H1 (cell line): ENCODE measurements around the gene FOXJ2. TPM values are rescaled to one million over a fixed set of nuclear protein-coding genes. Genes with fewer than 3 reads are reported as not detected.

Experiments
- CTCF ChIA-PET: fragments of 300-600 bp; sonication (Branson Sonifier 250); formaldehyde crosslinking; loops from one replicate; lab custom pipeline; 2021; ENCODE audit not compliant: partially characterized antibody; lab: Charles Lee
- POLR2A ChIA-PET: fragments of 300-600 bp; sonication (Branson Sonifier 250); formaldehyde crosslinking; loops from one replicate; lab custom pipeline; 2021; ENCODE audit warnings: inconsistent platforms; ENCODE audit not compliant: partially characterized antibody; lab: Charles Lee
- DNase-seq, 2 experiments: peaks; one replicate each; pipeline versions ENCODE4 v3.0.0 to v3.0.0-alpha.2; 2010 to 2022; ENCODE audit warnings: low spot score in 2 of 2, low read depth in 1 of 2, mixed read lengths in 1 of 2
- FAIRE-seq: peaks from 2 replicates; lab custom pipeline; 2011; peaks lifted over from hg19 to GRCh38; lab: Jason Lieb, UNC
- H2AFZ ChIP-seq: 2 replicates; pipeline ENCODE4 v1.8.1; 2012; ENCODE audit warnings: low read length, inconsistent platforms
- H2AK5ac ChIP-seq: 2 replicates; pipeline ENCODE4 v1.6.1; 2013; ENCODE audit warnings: low read depth, low read length
- H2BK120ac ChIP-seq: replicated peaks from 2 replicates; pipeline ENCODE3; 2013; ENCODE audit warnings: low read depth, low read length, inconsistent platforms
- H2BK12ac ChIP-seq: 2 replicates; pipeline ENCODE4 v1.6.1; 2013; ENCODE audit warnings: low read depth, low read length
- H2BK15ac ChIP-seq: 2 replicates; pipeline ENCODE4 v1.6.1; 2013; ENCODE audit warnings: low read length
- H2BK20ac ChIP-seq: 2 replicates; pipeline ENCODE4 v1.6.1; 2013; ENCODE audit warnings: low read length
- H2BK5ac ChIP-seq: 2 replicates; pipeline ENCODE4 v1.6.1; 2013; ENCODE audit warnings: low read depth, low read length
- H3K14ac ChIP-seq: 2 replicates; pipeline ENCODE4 v1.6.1; 2013; ENCODE audit warnings: inconsistent platforms; ENCODE audit not compliant: insufficient read length
- H3K18ac ChIP-seq: 2 replicates; pipeline ENCODE4 v1.6.1; 2013; ENCODE audit warnings: low read length; ENCODE audit errors: extremely low read depth
- H3K23ac ChIP-seq: 2 replicates; pipeline ENCODE4 v1.6.1; 2013; ENCODE audit warnings: inconsistent platforms; ENCODE audit not compliant: insufficient read length
- H3K23me2 ChIP-seq: 2 replicates; pipeline ENCODE4 v1.6.1; 2013; ENCODE audit warnings: low read depth, low read length
- H3K27ac ChIP-seq: 2 replicates; pipeline ENCODE4 v1.6.1; 2011; ENCODE audit warnings: low read depth, low read length, inconsistent platforms
- H3K27me3 ChIP-seq, 4 experiments: replicated peaks in 1 of 4; 1 replicate in 1 of 4; 2 replicates in 3 of 4; pipeline versions ENCODE4 v1.6.1 to v1.8.1; 2011 to 2013; ENCODE audit warnings: low read length in 3 of 4, mild to moderate bottlenecking in 3 of 4, inconsistent platforms in 2 of 4, mixed read lengths in 2 of 4, moderate library complexity in 1 of 4; ENCODE audit not compliant: control insufficient read depth in 3 of 4, insufficient read depth in 3 of 4; ENCODE audit errors: extremely low read depth in 1 of 4
- H3K36me3 ChIP-seq, 4 experiments: 2 replicates each; pipeline versions ENCODE4 v1.6.1 to v1.8.1; 2011 to 2013; ENCODE audit warnings: mild to moderate bottlenecking in 4 of 4, low read length in 3 of 4, moderate library complexity in 2 of 4, control low read depth in 1 of 4, inconsistent platforms in 1 of 4; ENCODE audit not compliant: insufficient read depth in 4 of 4, control insufficient read depth in 2 of 4
- H3K4ac ChIP-seq: replicated peaks from 2 replicates; pipeline ENCODE3; 2013; ENCODE audit warnings: low read length, low read depth, mixed read lengths, inconsistent platforms; ENCODE audit not compliant: insufficient read length
- H3K4me1 ChIP-seq, 4 experiments: replicated peaks in 1 of 4; 1 replicate in 1 of 4; 2 replicates in 3 of 4; pipeline versions ENCODE4 v1.6.1 to v1.8.1; 2011 to 2013; ENCODE audit warnings: low read length in 3 of 4, inconsistent platforms in 2 of 4, mixed read lengths in 1 of 4; ENCODE audit not compliant: insufficient read depth in 4 of 4, control insufficient read depth in 3 of 4
- H3K4me2 ChIP-seq, 2 experiments: 2 replicates each; pipeline versions ENCODE4 v1.6.1 to v1.8.1; 2011 to 2013; ENCODE audit warnings: low read depth in 2 of 2, low read length in 2 of 2, control low read depth in 1 of 2, inconsistent platforms in 1 of 2, mild to moderate bottlenecking in 1 of 2; ENCODE audit not compliant: insufficient read depth in 1 of 2
- H3K4me3 ChIP-seq, 4 experiments: fragments of 200-600, 300-600 bp in 1 of 4; sonication (generic), shearing (Covaris generic), sonication (Bioruptor Twin) in 1 of 4; 2 replicates each; pipeline versions ENCODE4 v1.5.1 to v1.8.1; 2011 to 2016; ENCODE audit warnings: low read length in 4 of 4, low read depth in 3 of 4, control low read depth in 2 of 4, inconsistent platforms in 2 of 4, mild to moderate bottlenecking in 2 of 4, mixed read lengths in 1 of 4, moderate library complexity in 1 of 4; ENCODE audit not compliant: insufficient read depth in 2 of 4; ENCODE audit errors: extremely low read depth in 1 of 4
- H3K56ac ChIP-seq: replicated peaks from 2 replicates; pipeline ENCODE3; 2013; ENCODE audit warnings: low read depth, mild to moderate bottlenecking, mixed read lengths, low read length, inconsistent platforms; ENCODE audit not compliant: insufficient read length
- H3K79me1 ChIP-seq: 2 replicates; pipeline ENCODE4 v1.6.1; 2013; ENCODE audit warnings: low read depth, low read length, control low read depth
- H3K79me2 ChIP-seq, 2 experiments: 2 replicates each; pipeline versions ENCODE4 v1.6.1 to v1.8.1; 2012 to 2013; ENCODE audit warnings: low read length in 2 of 2, mild to moderate bottlenecking in 2 of 2, inconsistent platforms in 1 of 2; ENCODE audit not compliant: insufficient read depth in 2 of 2, control insufficient read depth in 1 of 2
- H3K9ac ChIP-seq, 4 experiments: replicated peaks in 1 of 4; 1 replicate in 1 of 4; 2 replicates in 3 of 4; pipeline versions ENCODE4 v1.6.1 to v1.8.1; 2011 to 2013; ENCODE audit warnings: low read depth in 3 of 4, low read length in 3 of 4, control low read depth in 2 of 4, mild to moderate bottlenecking in 2 of 4, moderate library complexity in 2 of 4, inconsistent platforms in 1 of 4; ENCODE audit errors: extremely low read depth in 1 of 4
- H3K9me3 ChIP-seq, 2 experiments: 2 replicates each; pipeline versions ENCODE4 v1.6.1 to v1.8.1; 2012 to 2013; ENCODE audit warnings: mild to moderate bottlenecking in 2 of 2, moderate library complexity in 2 of 2, control low read depth in 1 of 2, inconsistent platforms in 1 of 2, low read depth in 1 of 2, low read length in 1 of 2, mixed read lengths in 1 of 2; ENCODE audit not compliant: insufficient read depth in 2 of 2
- H4K20me1 ChIP-seq, 2 experiments: replicated peaks in 1 of 2; 2 replicates each; pipeline versions ENCODE3 to v1.8.1; 2011 to 2013; ENCODE audit warnings: inconsistent platforms in 2 of 2, low read length in 2 of 2, mild to moderate bottlenecking in 1 of 2; ENCODE audit not compliant: insufficient read depth in 2 of 2, control insufficient read depth in 1 of 2
- H4K5ac ChIP-seq: 2 replicates; pipeline ENCODE4 v1.6.1; 2013; ENCODE audit warnings: low read length, low read depth, mixed read lengths, inconsistent platforms; ENCODE audit not compliant: insufficient read length
- H4K8ac ChIP-seq: 2 replicates; pipeline ENCODE4 v1.8.0; 2013; ENCODE audit warnings: mild to moderate bottlenecking, moderate library complexity, low read length, inconsistent platforms; ENCODE audit not compliant: insufficient read depth; ENCODE audit errors: extremely low read depth
- H4K91ac ChIP-seq: replicated peaks from 2 replicates; pipeline ENCODE3; 2013; ENCODE audit warnings: low read length, mixed read lengths, inconsistent platforms; ENCODE audit not compliant: insufficient read length
- ASH2L ChIP-seq: fragments of 200-600, 300-600 bp; sonication (generic); IDR thresholded peaks from one replicate; pipeline ENCODE4 v1.7.1; 2017; ENCODE audit warnings: low read length
- EZH2 ChIP-seq: fragments of 200-600 bp; sonication (generic); IDR thresholded peaks from 2 replicates; pipeline ENCODE4 v1.7.1; 2012; ENCODE audit warnings: low read depth, mild to moderate bottlenecking, moderate library complexity, low read length, inconsistent platforms; ENCODE audit not compliant: severe bottlenecking
- GABPA ChIP-seq: IDR thresholded peaks from 2 replicates; pipeline ENCODE4 v1.6.1; 2011; ENCODE audit warnings: mild to moderate bottlenecking, low read length, moderate library complexity, borderline replicate concordance; ENCODE audit not compliant: insufficient read depth
- NANOG ChIP-seq: IDR thresholded peaks from 2 replicates; pipeline ENCODE4 v1.6.1; 2011; ENCODE audit warnings: low read length, low read depth, mild to moderate bottlenecking, inconsistent platforms; ENCODE audit not compliant: insufficient read depth, poor library complexity, severe bottlenecking
- RBBP5 ChIP-seq: IDR thresholded peaks from 2 replicates; pipeline ENCODE4 v1.7.1; 2012; ENCODE audit warnings: low read depth, mild to moderate bottlenecking, inconsistent platforms, low read length, moderate library complexity, borderline replicate concordance
- SIN3A ChIP-seq, 2 experiments: IDR thresholded peaks in 1 of 2; conservative IDR thresholded peaks in 1 of 2; 2 replicates each; pipeline ENCODE4 v1.6.1; 2011 to 2012; ENCODE audit warnings: low read length in 2 of 2, improper control_type of control experiment in 1 of 2, low read depth in 1 of 2, mild to moderate bottlenecking in 1 of 2
- WGBS, 2 experiments: shearing (Covaris generic) in 1 of 2; methylation state at CpG; one replicate each; pipeline versions ENCODE4 v1.1.6 to v1.1.7; 2013 to 2015; ENCODE audit warnings: low lambda C conversion rate in 2 of 2, mixed read lengths in 2 of 2, inconsistent platforms in 1 of 2, low coverage in 1 of 2, missing lambda C conversion rate in 1 of 2; ENCODE audit not compliant: insufficient replicate concordance in 2 of 2, insufficient coverage in 1 of 2, insufficient read length in 1 of 2; ENCODE audit errors: extremely low coverage in 1 of 2, missing lambda C conversion rate in 1 of 2; 5-methylcytosine and 5-hydroxymethylcytosine counted together
- long read RNA-seq, 2 experiments: library from RNA in 1 of 2; library from capped mRNA in 1 of 2; stranded (forward); transcript quantifications; one replicate each; pipeline ENCODE4 v2.0.0, GENCODE V29; 2021; ENCODE audit warnings: inconsistent platforms in 1 of 2
- polyA minus RNA-seq, 3 experiments: library from RNA; depleted of rRNA, polyadenylated mRNA; stranded (reverse); fragments of >200 nt; gene quantifications; 1 replicate in 2 of 3; 2 replicates in 1 of 3; pipeline ENCODE4 v1.2.3, GENCODE V29; 2011
- polyA plus RNA-seq, 7 experiments: library from polyadenylated mRNA; depleted of rRNA in 3 of 7; stranded (reverse) in 5 of 7; unstranded in 2 of 7; fragments of >200 nt in 5 of 7; fragments of 200-250 nt in 2 of 7; gene quantifications; 1 replicate in 5 of 7; 2 replicates in 1 of 7; 4 replicates in 1 of 7; pipeline versions ENCODE4 v1.2.1 to v1.2.3, GENCODE V29; 2011 to 2013; ENCODE audit warnings: missing spikeins in 2 of 7, mixed read lengths in 2 of 7
- total RNA-seq: library from RNA; stranded (reverse); fragmentation: NEBNext Ultra II Directional; extraction: Animal tissue kit (Norgen Biotek cat#: 25700); gene quantifications from 2 replicates; pipeline ENCODE4 v1.2.1, GENCODE V29; 2021

FOXJ2 gene
- total RNA-seq (8.2 and 9.3 TPM in 2 replicates), polyA plus RNA-seq (2011; rRNA removed) (4.2 and 6.2 TPM in 2 replicates), polyA minus RNA-seq (2011; rRNA and poly(A)+ RNA removed) (4.6 and 7.8 TPM in 2 replicates)
- 4.1 TPM for polyA plus RNA-seq (2011; cell fraction: cytosol; rRNA removed)
- 9.7 TPM for polyA plus RNA-seq (2011; cell fraction: nucleus; rRNA removed)
- 4.9 to 7.1 TPM (median 6.2 TPM) in 4 replicates for polyA plus RNA-seq (2012, experiment 1 of 2)
- polyA plus RNA-seq (2012, experiment 2 of 2) = 4.4 TPM
- 5.9 TPM for polyA plus RNA-seq (2013, experiment 1 of 2)
- polyA plus RNA-seq (2013, experiment 2 of 2) = 5.7 TPM
- 4.4 TPM for polyA minus RNA-seq (2011; cell fraction: cytosol; rRNA and poly(A)+ RNA removed)
- 6.0 TPM for polyA minus RNA-seq (2011; cell fraction: nucleus; rRNA and poly(A)+ RNA removed)
- long read RNA-seq, experiment 1, partial matches to known transcripts = 0 of 7 reads
- long read RNA-seq, experiment 1, other reads (novel, unspliced or antisense) = 7 of 7 reads
- long read RNA-seq, experiment 2, full-length matches to known transcripts = 1 of 6 reads
- long read RNA-seq, experiment 2, partial matches to known transcripts = 0 of 6 reads
- long read RNA-seq, experiment 2, other reads (novel, unspliced or antisense) = 5 of 6 reads

DNA sequence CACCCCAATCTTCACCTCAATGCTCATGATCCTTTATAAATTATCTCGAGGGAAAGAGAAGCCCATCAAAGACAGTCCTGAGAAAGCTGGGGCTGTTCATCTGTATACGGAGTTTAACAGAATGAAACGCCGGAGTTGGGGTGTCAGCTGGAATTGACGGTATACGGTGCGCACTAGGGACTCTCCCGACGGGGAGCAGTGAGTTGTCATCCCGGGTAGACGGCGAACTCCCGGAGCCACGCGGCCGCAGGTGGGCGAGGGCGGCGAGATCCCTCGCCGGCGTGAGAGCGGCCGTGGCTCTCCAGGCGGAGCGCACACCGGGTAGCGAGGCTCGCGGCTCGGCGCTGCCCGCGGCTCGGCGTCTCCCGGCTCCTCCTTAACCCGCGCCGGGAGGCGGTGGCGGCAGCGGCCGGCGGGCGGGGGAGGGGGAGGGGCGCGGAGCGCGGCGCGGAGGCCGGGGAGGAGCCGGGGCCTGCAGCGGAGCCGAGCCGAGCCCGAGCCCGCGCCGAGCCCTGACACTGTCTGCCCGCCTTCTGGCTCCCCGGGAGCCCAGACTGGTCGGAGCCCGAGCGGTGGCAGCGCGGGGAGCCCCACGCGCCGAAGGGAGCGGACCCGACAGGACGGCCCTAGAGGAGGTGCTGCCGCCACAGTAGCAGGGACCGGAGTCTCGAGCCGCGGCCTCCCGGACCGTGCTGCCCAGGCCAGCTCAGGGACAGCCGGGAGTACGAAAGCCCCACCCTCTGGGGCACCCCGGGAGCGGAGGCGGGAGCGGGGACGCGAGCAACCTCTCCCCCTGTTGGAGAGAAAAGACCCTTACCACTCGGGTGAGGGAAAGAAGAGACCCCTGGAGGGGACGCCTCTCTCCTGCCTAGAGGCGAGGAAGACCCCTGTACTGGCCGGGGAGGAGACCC lies at the start of gene FOXJ2:
FOXJ2 (plus strand) TSS at position 475 of the 911 bp plus-strand sequence. CDS start 7,117 bp downstream, outside the sequence.
- no peak within 1 kb of the TSS for H3K4ac ChIP-seq
- H2BK5ac ChIP-seq = peak within 1 kb of the TSS; percentile 42; the same call in 1 of the 2 replicates
- peak within 1 kb of the TSS; percentile 37; the same call in 1 of the 2 replicates for H2BK15ac ChIP-seq
- H3K4me1 ChIP-seq = peaks cover 11 to 26% (median 17%) of the 10 kb centered on the region in 4 experiments; a peak in 6 of 7 replicates
- H3K56ac ChIP-seq = peak within 1 kb of the TSS; percentile 3
- H3K18ac ChIP-seq = peak within 1 kb of the TSS; percentile 65; the same call in 1 of the 2 replicates
- FAIRE-seq (no peak), DNase-seq (peak in 1 of 2 experiments; percentile 82)
- H4K20me1 ChIP-seq = peaks cover 0 to 2% of the 10 kb centered on the region in 2 experiments
- no peaks in the 10 kb centered on the region for H3K36me3 ChIP-seq
- H3K4me2 ChIP-seq = peak within 1 kb of the TSS; percentile 82 to 83
- H2BK12ac ChIP-seq = peak within 1 kb of the TSS; percentile 77; the same call in 1 of the 2 replicates
- peak within 1 kb of the TSS; percentile 54 for H4K5ac ChIP-seq
- WGBS, 2 experiments = 2% methylated on average over 46 of the region's 93 CpGs; no CpG with 5 or more reads in 1 of the 2 experiments
- no peaks in the 10 kb centered on the region for H3K27me3 ChIP-seq
- peaks cover 0 to 19% of the 10 kb centered on the region in 2 experiments; a peak in 1 of 4 replicates for H3K79me2 ChIP-seq
- peaks cover 5% of the 10 kb centered on the region; the same call in 1 of the 2 replicates for H3K79me1 ChIP-seq
- no peak within 1 kb of the TSS for H3K23ac ChIP-seq
- H4K91ac ChIP-seq = peak within 1 kb of the TSS; percentile 62
- peak within 1 kb of the TSS; percentile 80 to 91 (median 88) for H3K4me3 ChIP-seq
- H2AK5ac ChIP-seq = no peak within 1 kb of the TSS
- ChIA-PET CTCF (interaction anchor here (0.7 to 1.7 kb wide), 4 partner anchors 13 to 68 kb away, joined by 3 to 4 read pairs (median 3); no protein-coding TSS in a partner anchor), POLR2A (interaction anchor here (0.7 to 1.4 kb wide), 7 partner anchors 9 to 115 kb away, joined by 3 to 5 read pairs (median 4); partner anchors contain the start of genes C3AR1 and SLC2A3)
- no peaks in the 10 kb centered on the region for H3K9me3 ChIP-seq
- H2BK120ac ChIP-seq = no peak within 1 kb of the TSS
- H3K9ac ChIP-seq = peak within 1 kb of the TSS; percentile 48 to 81 (median 54)
- peak within 1 kb of the TSS; percentile 24; the same call in 1 of the 2 replicates for H3K27ac ChIP-seq
- H3K23me2 ChIP-seq = peaks cover 15% of the 10 kb centered on the region
- H2BK20ac ChIP-seq = no peak within 1 kb of the TSS
- no peak within 1 kb of the TSS for H3K14ac ChIP-seq
- H2AFZ ChIP-seq = peak within 1 kb of the TSS; percentile 61; the same call in 1 of the 2 replicates
- peak within 1 kb of the TSS; percentile 71 for H4K8ac ChIP-seq
- no peak for TF ChIP-seq NANOG
- peak; percentile 23 to 59; a peak in 1 of 4 replicates for TF ChIP-seq SIN3A (conservative IDR thresholded peaks at IDR 0.05 in 1 of 2, IDR thresholded peaks at IDR 0.05 in 1 of 2; ENCODE audit: low read depth in 1 of 2, low read length in 2 of 2)
- no peak for TF ChIP-seq RBBP5
- TF ChIP-seq ASH2L = peak; percentile 72
- TF ChIP-seq GABPA = no peak
- no peak for TF ChIP-seq EZH2
